K562 (cell line): ENCODE data around the gene PINK1. TPM values are rescaled to one million over a fixed set of nuclear protein-coding genes. Genes with fewer than 3 reads are reported as not detected.

ENCODE experiments used
- ATAC-seq: fragments of 200-7000 bp; cut with Tn5 transposase; 3 replicates; pipeline ENCODE4 v1.9.1; 2020; ENCODE audit warnings: moderate library complexity
- BruUV-seq: library from RNA; stranded (reverse); fragments of 400-500 nt; replicated peaks from 2 replicates; lab custom pipeline; 2021; lab: Mats Ljungman, UMichigan
- CTCF ChIA-PET: fragments of 300-600 bp; formaldehyde crosslinking; extraction: SDS; loops from one replicate; lab custom pipeline; 2021; ENCODE audit warnings: low intra/inter-chr PET ratio; lab: Yijun Ruan, JAX
- POLR2A ChIA-PET: fragments of 300-600, 350-650 bp; sonication (Branson Sonifier 250); formaldehyde crosslinking; extraction: SDS; loops from one replicate; lab custom pipeline; 2021; ENCODE audit warnings: antibody characterized with exemption, inconsistent platforms; lab: Yijun Ruan, JAX
- DNase-seq, 4 experiments: peaks; one replicate each; pipeline versions ENCODE4 v3.0.0 to v3.0.0-alpha.2; 2011 to 2018; ENCODE audit warnings: low spot score in 3 of 4, mixed read lengths in 3 of 4; ENCODE audit errors: extremely low read depth in 1 of 4
- FAIRE-seq: peaks from 2 replicates; lab custom pipeline; 2011; peaks lifted over from hg19 to GRCh38; lab: Jason Lieb, UNC
- H2AFZ ChIP-seq: 2 replicates; pipeline ENCODE4 v1.6.0; 2011; ENCODE audit warnings: low read depth, low read length, control low read depth, inconsistent platforms
- H3K27ac ChIP-seq: fragments of 200-600 bp; 3 replicates; pipeline ENCODE4 v1.8.0; 2011; ENCODE audit warnings: low read depth, mild to moderate bottlenecking, control low read depth, inconsistent platforms, low read length, moderate library complexity, mixed read lengths; ENCODE audit errors: extremely low read depth
- H3K27me3 ChIP-seq, 2 experiments: fragments of 300-600 bp in 1 of 2; 2 replicates in 1 of 2; 3 replicates in 1 of 2; pipeline versions ENCODE4 v1.6.0 to v1.8.0; 2011; ENCODE audit warnings: inconsistent platforms in 2 of 2, low read length in 2 of 2, mild to moderate bottlenecking in 1 of 2, mixed read lengths in 1 of 2, moderate library complexity in 1 of 2; ENCODE audit not compliant: control insufficient read depth in 2 of 2, insufficient read depth in 2 of 2
- H3K36me3 ChIP-seq: fragments of 300-600 bp; 3 replicates; pipeline ENCODE4 v1.8.0; 2011; ENCODE audit warnings: mild to moderate bottlenecking, low read length, inconsistent platforms; ENCODE audit not compliant: control insufficient read depth, insufficient read depth
- H3K4me1 ChIP-seq, 2 experiments: fragments of 200-600 bp in 1 of 2; replicated peaks in 1 of 2; 2 replicates in 1 of 2; 3 replicates in 1 of 2; pipeline versions ENCODE4 v1.5.1 to v1.8.0; 2011; ENCODE audit warnings: inconsistent platforms in 2 of 2, low read length in 2 of 2, mild to moderate bottlenecking in 1 of 2, mixed read lengths in 1 of 2, moderate library complexity in 1 of 2; ENCODE audit not compliant: control insufficient read depth in 2 of 2, insufficient read depth in 2 of 2
- H3K4me2 ChIP-seq: 2 replicates; pipeline ENCODE4 v1.6.1; 2011; ENCODE audit warnings: low read length, control low read depth, inconsistent platforms, mixed read lengths; ENCODE audit not compliant: insufficient read depth
- H3K4me3 ChIP-seq: fragments of 200-600 bp; sonication (generic), shearing (Covaris generic); 2 replicates; pipeline ENCODE4 v1.5.1; 2016; ENCODE audit warnings: control low read depth, inconsistent platforms
- H3K79me2 ChIP-seq: fragments of 200-600 bp; 3 replicates; pipeline ENCODE4 v1.8.0; 2011; ENCODE audit warnings: low read length, inconsistent platforms; ENCODE audit not compliant: control insufficient read depth, insufficient read depth
- H3K9ac ChIP-seq, 2 experiments: 2 replicates each; pipeline versions ENCODE4 v1.6.0 to v1.6.1; 2011; ENCODE audit warnings: low read depth in 2 of 2, low read length in 2 of 2, control low read depth in 1 of 2, inconsistent platforms in 1 of 2, mild to moderate bottlenecking in 1 of 2, mixed read lengths in 1 of 2; ENCODE audit not compliant: insufficient read depth in 1 of 2
- H3K9me1 ChIP-seq: one replicate; pipeline ENCODE4 v1.6.0; 2011; ENCODE audit warnings: inconsistent platforms, mild to moderate bottlenecking, low read length, moderate library complexity; ENCODE audit not compliant: control insufficient read depth, insufficient read depth
- H3K9me3 ChIP-seq: replicated peaks from 2 replicates; pipeline ENCODE4 v1.5.1; 2011; ENCODE audit warnings: low read depth, low read length, inconsistent platforms; ENCODE audit not compliant: control insufficient read depth, insufficient read depth
- H4K20me1 ChIP-seq: replicated peaks from 2 replicates; pipeline ENCODE4 v1.6.1; 2011; ENCODE audit warnings: low read length, inconsistent platforms, mixed read lengths; ENCODE audit not compliant: control insufficient read depth, insufficient read depth
- CHD2 ChIP-seq: IDR thresholded peaks from 2 replicates; pipeline ENCODE4 v1.6.1; 2011; ENCODE audit warnings: low read depth, low read length
- CREB1 ChIP-seq, 2 experiments: sonication (generic) in 1 of 2; formaldehyde crosslinking in 1 of 2; IDR thresholded peaks; 2 replicates each; pipeline versions ENCODE4 v1.6.1 to v1.8.0; 2012 to 2022; ENCODE audit warnings: inconsistent platforms in 1 of 2, mild to moderate bottlenecking in 1 of 2, missing genetic modification reagents in 1 of 2, moderate library complexity in 1 of 2
- E2F1 ChIP-seq: sonication (generic); formaldehyde crosslinking; IDR thresholded peaks from 2 replicates; pipeline ENCODE4 v1.8.1; 2023; ENCODE audit warnings: mild to moderate bottlenecking, missing genetic modification reagents, moderate library complexity
- ERF ChIP-seq: fragments of 450-650 bp; formaldehyde crosslinking; IDR thresholded peaks from 2 replicates; pipeline ENCODE4 v1.4.0; 2020; ENCODE audit warnings: mild to moderate bottlenecking, mixed read lengths
- ETV1 ChIP-seq: fragments of 450-650 bp; conservative IDR thresholded peaks from 2 replicates; pipeline ENCODE4 v1.6.1; 2016; ENCODE audit warnings: missing genetic modification characterization, control low read depth, low read depth, missing compliant biosample characterization
- HMGN3 ChIP-seq: IDR thresholded peaks from 2 replicates; pipeline ENCODE4 v1.6.1; 2011; ENCODE audit warnings: borderline replicate concordance, low read depth, mild to moderate bottlenecking, mixed read lengths, low read length; ENCODE audit not compliant: insufficient read length; ENCODE audit errors: extremely low read depth
- HSF4 ChIP-seq: fragments of 250-450 bp; sonication (Bioruptor Pico); IDR thresholded peaks from 2 replicates; pipeline ENCODE4 v2.1.2; 2022; ENCODE audit warnings: mild to moderate bottlenecking, moderate library complexity, borderline replicate concordance
- KLF16 ChIP-seq: IDR thresholded peaks from 2 replicates; pipeline ENCODE4 v1.6.1; 2016; ENCODE audit warnings: antibody characterized with exemption
- L3MBTL2 ChIP-seq: fragments of 450-650 bp; IDR thresholded peaks from 2 replicates; pipeline ENCODE4 v1.6.1; 2016; ENCODE audit warnings: mild to moderate bottlenecking, moderate library complexity
- MCM7 ChIP-seq, 2 experiments: fragments of 450-650 bp; IDR thresholded peaks; 2 replicates each; pipeline ENCODE4 v1.6.1; 2016 to 2018
- NRF1 ChIP-seq, 2 experiments: fragments of 450-650 bp; IDR thresholded peaks in 1 of 2; conservative IDR thresholded peaks in 1 of 2; 2 replicates each; pipeline ENCODE4 v1.6.1; 2014; ENCODE audit warnings: mild to moderate bottlenecking in 2 of 2
- RBM22 ChIP-seq: fragments of 200-400 bp; formaldehyde crosslinking; IDR thresholded peaks from 2 replicates; pipeline ENCODE4 v1.6.1; 2018; ENCODE audit warnings: low read length, low read depth; ENCODE audit not compliant: poor library complexity, severe bottlenecking
- SMAD3 ChIP-seq: fragments of 450-650 bp; formaldehyde crosslinking; conservative IDR thresholded peaks from 2 replicates; pipeline ENCODE4 v1.4.0; 2020; ENCODE audit warnings: mild to moderate bottlenecking
- ZBTB7A ChIP-seq: IDR thresholded peaks from 2 replicates; pipeline ENCODE4 v1.6.1; 2011; ENCODE audit warnings: low read depth, mild to moderate bottlenecking, low read length, moderate library complexity, borderline replicate concordance; ENCODE audit not compliant: control insufficient read depth
- ZKSCAN8 ChIP-seq: fragments of 200-800 bp; sonication (Bioruptor generic); IDR thresholded peaks from 2 replicates; pipeline ENCODE4 v1.6.1; 2016; ENCODE audit warnings: missing genetic modification characterization, missing compliant biosample characterization
- ZNF583 ChIP-seq: fragments of 250-450 bp; sonication (Bioruptor Pico); IDR thresholded peaks from 2 replicates; pipeline ENCODE4 v1.4.0; 2020
- ZNF584 ChIP-seq: fragments of 200-800 bp; sonication (Bioruptor generic); IDR thresholded peaks from 2 replicates; pipeline ENCODE4 v1.6.1; 2016; ENCODE audit warnings: low read depth, mild to moderate bottlenecking, missing genetic modification characterization, missing compliant biosample characterization
- ZNF766 ChIP-seq: fragments of 200-800 bp; sonication (Bioruptor generic); conservative IDR thresholded peaks from 2 replicates; pipeline ENCODE4 v1.6.1; 2016; ENCODE audit warnings: missing genetic modification characterization, missing compliant biosample characterization
- WGBS: fragments of 100-300 bp; shearing (Covaris generic); methylation state at CpG from one replicate; pipeline ENCODE4 v1.1.6; 2016; ENCODE audit warnings: low coverage, mixed read lengths; ENCODE audit not compliant: insufficient coverage; ENCODE audit errors: missing lambda C conversion rate; 5-methylcytosine and 5-hydroxymethylcytosine counted together
- in situ Hi-C: fragments of 300-500 bp; cut with MboI; formaldehyde crosslinking; loops from 4 replicates; pipeline ENCODE4 v1.15.0; 2018; ENCODE audit warnings: inconsistent platforms, mixed read lengths
- intact Hi-C: fragments of 100-400 bp; cut with micrococcal nuclease; formaldehyde crosslinking; loops from 2 replicates; pipeline ENCODE4 v1.14.2; 2022
- polyA plus RNA-seq, 8 experiments: library from polyadenylated mRNA; depleted of rRNA in 4 of 8; stranded (reverse) in 5 of 8; unstranded in 3 of 8; fragments of >200 nt; fragmentation: Nextera tagmentation in 2 of 8; fragmentation: Illumina TruSeq in 1 of 8; extraction: Ambion mirVana in 2 of 8; extraction: Trizol in 1 of 8; gene quantifications; 2 replicates each; pipeline versions ENCODE4 v1.2.1 to v1.2.3, GENCODE V29; 2011 to 2014; ENCODE audit warnings: inconsistent platforms in 1 of 8, missing spikeins in 1 of 8
- total RNA-seq, 7 experiments: library from RNA; depleted of rRNA in 6 of 7; stranded (reverse); fragments of >200 nt in 6 of 7; fragmentation: Illumina TruSeq in 2 of 7; extraction: Trizol in 2 of 7; gene quantifications; 2 replicates each; pipeline versions ENCODE4 v1.2.1 to v1.2.3, GENCODE V29; 2011 to 2021; ENCODE audit warnings: low replicate concordance in 1 of 7
- TF ChIP-seq, protein P1 (sequence below): fragments of 250-450 bp; sonication (Bioruptor Pico); IDR thresholded peaks from 2 replicates; pipeline ENCODE4 v1.4.0; 2020; ENCODE audit warnings: mild to moderate bottlenecking, moderate library complexity
- TF ChIP-seq, protein P2 (sequence below), 2 experiments: IDR thresholded peaks; 2 replicates each; pipeline ENCODE4 v1.6.1; 2011; ENCODE audit warnings: borderline replicate concordance in 1 of 2, control low read depth in 1 of 2, low read depth in 1 of 2, low read length in 1 of 2, mild to moderate bottlenecking in 1 of 2, mixed read lengths in 1 of 2, moderate library complexity in 1 of 2; ENCODE audit not compliant: insufficient read depth in 1 of 2, insufficient read length in 1 of 2, poor library complexity in 1 of 2, severe bottlenecking in 1 of 2; ENCODE audit errors: extremely low read depth in 1 of 2

The PINK1 gene
- total and polyA plus RNA-seq, 9 of the 15 experiments (the other 6 are each of a cell fraction or from before 2014, with no cell fraction given): 1.5 to 11.3 (median 6.8) TPM

- intact Hi-C loops: no loop called here
- Histone ChIP-seq H3K9me1 (no peaks in the 10 kb centered on the region), H3K4me2 (no peak overlapping the region), H3K27me3 (no peaks in the 10 kb centered on the region), H3K9me3 (no peaks in the 10 kb centered on the region), H4K20me1 (0 out of 2 replicates have a peak, but pooled peaks cover 7% of the 10 kb centered on the region), H3K27ac (no peak overlapping the region), H3K9ac (no peak overlapping the region), H3K79me2 (no peaks in the 10 kb centered on the region)
- CTCF ChIA-PET: interaction anchor here (0.6 to 2.0 kb wide), 3 partner anchors 57 to 110 kb away, joined by 3 to 14 read pairs (median 10); no protein-coding TSS in a partner anchor
- FAIRE-seq (no peak), DNase-seq (no peak)
- BruUV-seq: no TSS peak
- TF ChIP-seq CHD2 (no peak), CREB1 (IDR thresholded peaks at IDR 0.05) (no peak), CREB1 (CRISPR knock-in tag; IDR thresholded peaks at IDR 0.05) (no peak), ETV1 (tag) (no peak), ZBTB7A (no peak), RBM22 (no peak), NRF1 (conservative IDR thresholded peaks at IDR 0.05 in 1 of 2, IDR thresholded peaks at IDR 0.05 in 1 of 2) (no peak), ERF (CRISPR knock-in tag) (no peak), ZNF584 (CRISPR knock-in tag) (no peak), ZNF583 (CRISPR knock-in tag) (no peak), KLF16 (no peak), ZNF766 (no peak), SMAD3 (no peak), MCM7 (IDR thresholded peaks at IDR 0.05) (no peak), L3MBTL2 (no peak), HMGN3 (no peak), E2F1 (no peak), ZKSCAN8 (CRISPR knock-in tag) (no peak), HSF4 (CRISPR knock-in tag) (no peak)
- TF ChIP-seq, protein P1, sequence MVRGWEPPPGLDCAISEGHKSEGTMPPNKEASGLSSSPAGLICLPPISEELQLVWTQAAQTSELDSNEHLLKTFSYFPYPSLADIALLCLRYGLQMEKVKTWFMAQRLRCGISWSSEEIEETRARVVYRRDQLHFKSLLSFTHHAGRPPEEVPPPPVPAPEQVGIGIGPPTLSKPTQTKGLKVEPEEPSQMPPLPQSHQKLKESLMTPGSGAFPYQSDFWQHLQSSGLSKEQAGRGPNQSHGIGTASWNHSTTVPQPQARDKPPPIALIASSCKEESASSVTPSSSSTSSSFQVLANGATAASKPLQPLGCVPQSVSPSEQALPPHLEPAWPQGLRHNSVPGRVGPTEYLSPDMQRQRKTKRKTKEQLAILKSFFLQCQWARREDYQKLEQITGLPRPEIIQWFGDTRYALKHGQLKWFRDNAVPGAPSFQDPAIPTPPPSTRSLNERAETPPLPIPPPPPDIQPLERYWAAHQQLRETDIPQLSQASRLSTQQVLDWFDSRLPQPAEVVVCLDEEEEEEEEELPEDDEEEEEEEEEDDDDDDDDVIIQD (CRISPR knock-in tag): no peak
- TF ChIP-seq, protein P2, sequence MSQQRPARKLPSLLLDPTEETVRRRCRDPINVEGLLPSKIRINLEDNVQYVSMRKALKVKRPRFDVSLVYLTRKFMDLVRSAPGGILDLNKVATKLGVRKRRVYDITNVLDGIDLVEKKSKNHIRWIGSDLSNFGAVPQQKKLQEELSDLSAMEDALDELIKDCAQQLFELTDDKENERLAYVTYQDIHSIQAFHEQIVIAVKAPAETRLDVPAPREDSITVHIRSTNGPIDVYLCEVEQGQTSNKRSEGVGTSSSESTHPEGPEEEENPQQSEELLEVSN (IDR thresholded peaks at IDR 0.05; ENCODE audit: borderline replicate concordance in 1 of 2, extremely low read depth in 1 of 2, insufficient read depth in 1 of 2, insufficient read length in 1 of 2, low read depth in 1 of 2, low read length in 1 of 2, poor library complexity in 1 of 2, severe bottlenecking in 1 of 2): no peak
- TF ChIP-seq, all 486 proteins: peak for 0
- Histone ChIP-seq H3K4me1 (peaks cover 12% of the 10 kb centered on the region in 2 experiments; a peak in 4 of 5 replicates), H2AFZ (peak overlapping the region; percentile 98), H3K36me3 (no peaks in the 10 kb centered on the region), H3K4me3 (no peak overlapping the region)
- no peak for ATAC-seq
- POLR2A ChIA-PET: interaction anchor here (0.6 to 1.1 kb wide), 3 partner anchors 16 to 20 kb away, joined by 3 to 4 read pairs (median 4); no protein-coding TSS in a partner anchor
- WGBS: 80% methylated on average over 3 of the region's 3 CpGs
- in situ Hi-C loops: no loop called here
These were observed 872 bp upstream of the PINK1 start for GRCh38 chr1:20632386-20632785.
